Endothelial cell (in vitro differentiated cells): ENCODE data around the gene NUTF2. TPM values are rescaled to one million over a fixed set of nuclear protein-coding genes. Genes with fewer than 3 reads are reported as not detected.
"Not testable (repeated sequence)": the region's sequence is repeated elsewhere in the genome, so short reads cannot be mapped to it uniquely, and the experiment has no call there.

ENCODE experiments used
- DNase-seq: peaks from one replicate; pipeline ENCODE4 v3.0.0; 2021; ENCODE audit warnings: low spot score
- H3K27ac Mint-ChIP-seq: one replicate; pipeline ENCODE4 v1.8.0; 2021; ENCODE audit warnings: mixed read lengths, inconsistent platforms; ENCODE audit not compliant: unreplicated experiment
- H3K27me3 Mint-ChIP-seq: one replicate; pipeline ENCODE4 v1.8.0; 2021; ENCODE audit warnings: mild to moderate bottlenecking, moderate library complexity, mixed read lengths, inconsistent platforms; ENCODE audit not compliant: unreplicated experiment
- H3K36me3 Mint-ChIP-seq: one replicate; pipeline ENCODE4 v1.8.0; 2021; ENCODE audit warnings: mild to moderate bottlenecking, low read depth, mixed read lengths, inconsistent platforms; ENCODE audit not compliant: unreplicated experiment
- H3K4me1 Mint-ChIP-seq: one replicate; pipeline ENCODE4 v1.8.0; 2021; ENCODE audit warnings: mild to moderate bottlenecking, mixed read lengths, inconsistent platforms; ENCODE audit not compliant: unreplicated experiment
- H3K4me3 Mint-ChIP-seq: one replicate; pipeline ENCODE4 v1.8.0; 2021; ENCODE audit warnings: mild to moderate bottlenecking, mixed read lengths, inconsistent platforms; ENCODE audit not compliant: unreplicated experiment
- H3K9me3 Mint-ChIP-seq: one replicate; pipeline ENCODE4 v1.8.0; 2021; ENCODE audit warnings: mixed read lengths, inconsistent platforms; ENCODE audit not compliant: unreplicated experiment
- total RNA-seq: library from RNA; stranded (reverse); fragmentation: NEBNext Ultra II Directional; extraction: Animal tissue kit (Norgen Biotek cat#: 25700); gene quantifications from one replicate; pipeline ENCODE4 v1.2.1, GENCODE V29; 2021; ENCODE audit not compliant: unreplicated experiment
- TF ChIP-seq, protein P1 (sequence below): fragments of 200-600 bp; sonication (generic); IDR thresholded peaks from one replicate; pipeline ENCODE4 v1.5.0; 2021; ENCODE audit warnings: antibody characterized with exemption; ENCODE audit not compliant: unreplicated experiment

NUTF2 gene
- total RNA-seq, 1 donor from 2014 or later, result 217 TPM

DNA sequence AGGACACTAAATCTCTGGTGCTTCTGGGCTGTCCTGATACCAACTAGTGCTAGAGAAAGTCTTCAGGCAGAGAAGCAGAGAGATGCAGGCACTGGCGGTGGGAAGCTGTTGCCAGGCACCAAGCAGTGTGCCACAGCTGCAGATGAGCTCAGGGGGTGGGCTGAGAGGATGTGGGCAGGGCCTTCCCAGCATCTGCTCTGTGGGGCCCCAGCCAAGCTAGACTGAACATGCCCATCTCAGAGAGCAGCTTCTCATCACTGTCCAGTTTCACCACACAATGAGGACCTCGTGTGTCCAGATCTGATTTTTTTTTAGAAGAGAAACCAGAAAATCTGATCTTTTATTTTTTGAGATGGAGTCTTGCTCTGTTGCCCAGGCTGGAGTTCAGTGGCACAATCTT lies 63.4 kb downstream of the NUTF2 start:
- Mint-ChIP-seq H3K27me3 (no peaks in the 10 kb centered on the region), H3K4me1 (peaks cover 4% of the 10 kb centered on the region), H3K36me3 (peaks cover 28% of the 10 kb centered on the region), H3K27ac (no peak overlapping the region), H3K4me3 (peak overlapping the region; percentile 43), H3K9me3 (no peaks in the 10 kb centered on the region)
- no peak for DNase-seq
- TF ChIP-seq, protein P1, sequence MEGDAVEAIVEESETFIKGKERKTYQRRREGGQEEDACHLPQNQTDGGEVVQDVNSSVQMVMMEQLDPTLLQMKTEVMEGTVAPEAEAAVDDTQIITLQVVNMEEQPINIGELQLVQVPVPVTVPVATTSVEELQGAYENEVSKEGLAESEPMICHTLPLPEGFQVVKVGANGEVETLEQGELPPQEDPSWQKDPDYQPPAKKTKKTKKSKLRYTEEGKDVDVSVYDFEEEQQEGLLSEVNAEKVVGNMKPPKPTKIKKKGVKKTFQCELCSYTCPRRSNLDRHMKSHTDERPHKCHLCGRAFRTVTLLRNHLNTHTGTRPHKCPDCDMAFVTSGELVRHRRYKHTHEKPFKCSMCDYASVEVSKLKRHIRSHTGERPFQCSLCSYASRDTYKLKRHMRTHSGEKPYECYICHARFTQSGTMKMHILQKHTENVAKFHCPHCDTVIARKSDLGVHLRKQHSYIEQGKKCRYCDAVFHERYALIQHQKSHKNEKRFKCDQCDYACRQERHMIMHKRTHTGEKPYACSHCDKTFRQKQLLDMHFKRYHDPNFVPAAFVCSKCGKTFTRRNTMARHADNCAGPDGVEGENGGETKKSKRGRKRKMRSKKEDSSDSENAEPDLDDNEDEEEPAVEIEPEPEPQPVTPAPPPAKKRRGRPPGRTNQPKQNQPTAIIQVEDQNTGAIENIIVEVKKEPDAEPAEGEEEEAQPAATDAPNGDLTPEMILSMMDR, result no peak

DNA sequence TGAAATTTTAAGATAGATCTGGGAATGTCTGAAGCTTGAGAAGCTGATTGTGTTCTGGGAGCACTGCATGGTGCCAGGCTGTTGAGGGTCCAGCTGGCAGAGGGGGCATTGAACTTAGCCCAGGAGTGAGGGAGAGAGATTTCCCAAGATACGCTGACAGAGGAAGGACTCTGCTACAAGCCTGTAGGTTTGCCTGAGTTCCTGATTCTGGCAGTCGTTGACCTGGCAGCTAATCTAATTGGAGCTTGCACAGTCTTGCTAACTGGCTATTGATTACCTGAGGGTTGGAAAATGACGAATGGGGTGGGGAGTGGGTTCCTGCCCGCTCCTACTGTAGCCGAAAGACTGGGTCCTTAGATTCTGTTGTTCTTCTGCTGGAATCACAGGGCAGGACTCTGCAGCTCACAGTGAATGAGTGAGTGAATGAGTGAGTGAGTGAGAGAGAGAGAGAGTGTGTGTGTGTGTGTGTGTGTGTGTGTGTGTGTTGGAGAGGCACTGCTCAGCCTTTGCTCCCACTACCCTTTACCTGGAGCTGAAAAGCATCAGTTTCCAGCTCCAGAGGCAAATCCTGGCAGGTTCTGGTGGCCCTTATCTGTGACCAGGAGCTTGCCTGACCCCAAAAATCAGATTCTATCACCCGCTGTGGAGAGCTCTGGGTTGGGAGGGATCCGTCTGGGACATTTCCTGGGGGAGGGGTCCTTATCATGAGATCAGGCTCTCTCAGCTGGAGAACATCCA lies 68.2 kb downstream of the NUTF2 start:
- peak overlapping the region; percentile 0 for H3K4me3 Mint-ChIP-seq
- no peaks in the 10 kb centered on the region for H3K4me1 Mint-ChIP-seq
- H3K27ac Mint-ChIP-seq, result no peak overlapping the region
- peaks cover 46% of the 10 kb centered on the region for H3K36me3 Mint-ChIP-seq
- H3K9me3 Mint-ChIP-seq, result no peaks in the 10 kb centered on the region
- TF ChIP-seq, protein P1, result no peak
- no peak for DNase-seq
- peaks cover 6% of the 10 kb centered on the region for H3K27me3 Mint-ChIP-seq

DNA sequence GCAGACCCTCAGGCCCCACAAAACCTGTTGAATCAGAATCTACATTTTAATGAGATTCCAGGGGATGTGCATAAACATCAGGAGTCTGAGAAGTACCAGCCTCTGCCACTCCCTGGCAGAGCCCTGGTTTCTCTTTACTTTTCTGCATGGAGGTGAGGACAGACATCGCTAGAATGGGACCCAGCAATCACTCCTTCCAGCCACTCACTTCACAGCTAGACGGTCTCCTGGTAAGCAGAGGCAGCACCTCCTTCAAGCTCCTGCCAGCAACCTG lies 68.7 kb downstream of the NUTF2 start:
- DNase-seq, H3K9me3 Mint-ChIP-seq, H3K4me1 Mint-ChIP-seq, H3K4me3 Mint-ChIP-seq, H3K27me3 Mint-ChIP-seq: not testable (repeated sequence)
- peaks cover 44% of the 10 kb centered on the region for H3K36me3 Mint-ChIP-seq
- peak overlapping the region; percentile 21 for H3K27ac Mint-ChIP-seq

DNA sequence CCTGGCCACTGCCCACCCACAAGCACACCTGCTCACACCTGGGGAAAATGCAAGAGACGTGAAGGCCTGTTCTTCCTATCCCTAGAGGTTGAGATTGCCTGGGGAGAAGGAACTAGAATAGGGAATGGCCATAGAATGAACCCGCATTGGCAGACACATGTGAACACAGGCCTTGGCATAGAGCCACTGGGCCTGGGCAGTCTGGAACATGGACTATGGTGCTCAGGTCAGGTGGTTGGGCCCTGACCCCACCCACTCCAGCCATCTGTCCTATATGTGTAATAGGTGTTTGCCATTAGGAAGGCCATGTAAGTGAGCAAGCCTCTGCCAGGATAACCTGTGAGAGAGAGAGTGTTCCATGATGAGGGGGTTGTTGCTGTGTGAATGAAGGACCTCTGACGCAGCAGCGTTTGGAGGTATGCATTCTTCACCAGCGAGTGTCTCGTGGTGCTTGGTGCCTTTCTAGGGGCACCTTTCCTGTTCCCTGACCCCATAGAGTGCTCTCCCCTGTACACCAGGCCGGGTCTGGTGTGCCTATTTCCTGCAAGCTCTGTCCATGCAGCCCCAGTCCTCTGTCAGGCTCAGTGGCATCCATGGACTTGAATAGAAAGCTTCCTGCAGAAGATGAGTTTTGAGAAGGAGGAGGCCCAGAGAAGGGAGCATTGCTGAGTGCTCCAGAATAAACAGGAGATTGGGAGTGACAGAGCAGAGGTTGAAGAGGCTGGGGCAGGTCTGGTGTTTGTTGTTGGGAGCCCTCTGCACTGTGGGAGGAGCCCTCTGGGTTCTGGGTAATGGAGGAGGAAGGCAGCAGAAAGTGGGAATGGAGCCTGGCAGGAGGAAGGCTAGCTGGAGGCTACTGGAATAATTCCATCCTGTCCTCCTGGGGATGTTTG lies 69.3 kb downstream of the NUTF2 start:
- Mint-ChIP-seq H3K36me3 (peaks cover 44% of the 10 kb centered on the region), H3K27ac (peak overlapping the region; percentile 48), H3K4me3 (peak overlapping the region; percentile 47), H3K4me1 (no peaks in the 10 kb centered on the region), H3K9me3 (no peaks in the 10 kb centered on the region), H3K27me3 (peaks cover 6% of the 10 kb centered on the region)
- no peak for DNase-seq
- TF ChIP-seq, protein P1, result no peak

DNA sequence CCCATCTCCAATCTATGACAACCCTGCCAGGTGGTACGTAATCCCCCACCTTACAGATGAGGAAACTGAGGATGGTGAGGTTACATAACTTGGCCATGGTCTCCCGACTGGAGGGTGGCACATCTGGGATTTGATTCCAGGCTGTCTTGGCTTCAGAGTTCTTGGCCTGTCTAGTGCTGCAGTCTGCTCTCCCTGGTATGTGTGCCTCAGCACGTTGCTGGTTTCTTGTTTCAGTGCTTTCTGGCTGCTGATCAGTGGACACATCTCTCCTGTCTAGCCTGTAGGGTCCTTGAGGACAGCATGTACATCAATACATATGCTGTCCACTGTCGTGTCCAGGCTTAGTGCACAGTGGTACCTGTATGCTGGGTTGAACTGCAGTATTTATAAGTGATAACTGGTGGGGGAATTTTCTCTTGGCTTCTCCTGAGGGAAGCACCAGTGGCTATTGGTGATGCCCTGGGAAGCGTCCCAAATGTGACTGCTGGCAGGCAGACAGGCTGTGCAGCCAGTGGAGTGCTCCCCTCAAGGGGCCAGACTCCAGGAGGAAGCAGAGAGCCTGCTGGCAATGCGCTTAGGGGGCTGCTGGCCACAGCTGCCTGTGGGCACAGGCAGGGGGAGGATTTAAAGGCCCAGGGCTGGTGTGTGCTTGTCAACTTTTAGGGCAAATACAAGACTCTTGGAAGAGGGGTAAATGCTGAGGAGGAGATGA lies 70.6 kb downstream of the NUTF2 start:
- Mint-ChIP-seq H3K27ac (peak overlapping the region; percentile 65), H3K4me3 (peak overlapping the region; percentile 56), H3K4me1 (peaks cover 5% of the 10 kb centered on the region), H3K9me3 (no peaks in the 10 kb centered on the region), H3K36me3 (peaks cover 44% of the 10 kb centered on the region), H3K27me3 (peaks cover 6% of the 10 kb centered on the region)
- DNase-seq, result no peak
- TF ChIP-seq, protein P1, result no peak
